H9 (cell line): Measurements from ENCODE around the gene GPRC5A. TPM values are rescaled to one million over a fixed set of nuclear protein-coding genes. Genes with fewer than 3 reads are reported as not detected.

Experiments
- DNase-seq: peaks from one replicate; pipeline ENCODE4 v3.0.0-alpha.2; 2017
- H2AFZ ChIP-seq: one replicate; pipeline ENCODE4 v1.6.1; 2013; ENCODE audit warnings: mild to moderate bottlenecking, low read length, control low read depth, moderate library complexity
- H2AK5ac ChIP-seq: 2 replicates; pipeline ENCODE4 v1.6.1; 2013; ENCODE audit warnings: low read length, control low read depth, mixed read lengths; ENCODE audit not compliant: insufficient read length
- H2BK120ac ChIP-seq: one replicate; pipeline ENCODE4 v1.6.1; 2013; ENCODE audit warnings: low read depth, mild to moderate bottlenecking, low read length, control low read depth, inconsistent platforms; ENCODE audit not compliant: poor library complexity, severe bottlenecking
- H2BK12ac ChIP-seq: 2 replicates; pipeline ENCODE4 v1.6.1; 2013; ENCODE audit warnings: low read length, control low read depth, mixed read lengths, low read depth; ENCODE audit not compliant: insufficient read length
- H2BK15ac ChIP-seq: 2 replicates; pipeline ENCODE4 v1.6.1; 2013; ENCODE audit warnings: low read depth, low read length, control low read depth
- H2BK20ac ChIP-seq: one replicate; pipeline ENCODE4 v1.6.1; 2013; ENCODE audit warnings: low read depth, mild to moderate bottlenecking, low read length, control low read depth, inconsistent platforms; ENCODE audit not compliant: poor library complexity, severe bottlenecking
- H2BK5ac ChIP-seq: 2 replicates; pipeline ENCODE4 v1.6.1; 2013; ENCODE audit warnings: low read length, control low read depth, mixed read lengths; ENCODE audit not compliant: insufficient read length
- H3K14ac ChIP-seq: 2 replicates; pipeline ENCODE4 v1.6.1; 2013; ENCODE audit warnings: low read length, control low read depth; ENCODE audit not compliant: insufficient read depth
- H3K18ac ChIP-seq: 2 replicates; pipeline ENCODE4 v1.6.1; 2013; ENCODE audit warnings: low read depth, mild to moderate bottlenecking, mixed read lengths, low read length, control low read depth; ENCODE audit not compliant: insufficient read length
- H3K23ac ChIP-seq: 2 replicates; pipeline ENCODE4 v1.6.1; 2013; ENCODE audit warnings: low read length, control low read depth, mixed read lengths, low read depth; ENCODE audit not compliant: insufficient read length
- H3K23me2 ChIP-seq: 2 replicates; pipeline ENCODE4 v1.6.1; 2013; ENCODE audit warnings: low read depth, mild to moderate bottlenecking, mixed read lengths, low read length, control low read depth; ENCODE audit not compliant: insufficient read length, poor library complexity, severe bottlenecking
- H3K27ac ChIP-seq: 2 replicates; pipeline ENCODE4 v1.5.1; 2013; ENCODE audit warnings: low read length, control low read depth, mixed read lengths, low read depth; ENCODE audit not compliant: insufficient read length
- H3K27me3 ChIP-seq: 2 replicates; pipeline ENCODE4 v1.6.1; 2013; ENCODE audit warnings: low read length, control low read depth, inconsistent platforms; ENCODE audit not compliant: insufficient read depth
- H3K4ac ChIP-seq: 2 replicates; pipeline ENCODE4 v1.6.1; 2013; ENCODE audit warnings: low read depth, mild to moderate bottlenecking, control low read depth, inconsistent platforms, low read length, moderate library complexity
- H3K4me1 ChIP-seq: 2 replicates; pipeline ENCODE4 v1.6.1; 2013; ENCODE audit warnings: low read length, control low read depth, inconsistent platforms; ENCODE audit not compliant: insufficient read depth
- H3K4me2 ChIP-seq: 2 replicates; pipeline ENCODE4 v1.6.1; 2013; ENCODE audit warnings: low read length, control low read depth, mixed read lengths; ENCODE audit not compliant: insufficient read length, insufficient read depth
- H3K56ac ChIP-seq: 2 replicates; pipeline ENCODE4 v1.6.1; 2013; ENCODE audit warnings: low read depth, mild to moderate bottlenecking, mixed read lengths, low read length, control low read depth; ENCODE audit not compliant: insufficient read length
- H3K79me1 ChIP-seq: 2 replicates; pipeline ENCODE4 v1.6.1; 2013; ENCODE audit warnings: low read depth, mild to moderate bottlenecking, moderate library complexity, low read length, control low read depth, inconsistent platforms; ENCODE audit not compliant: insufficient read depth, poor library complexity, severe bottlenecking
- H3K79me2 ChIP-seq: 2 replicates; pipeline ENCODE4 v1.6.1; 2013; ENCODE audit warnings: low read length, control low read depth, inconsistent platforms; ENCODE audit not compliant: insufficient read depth
- H3K9ac ChIP-seq: 2 replicates; pipeline ENCODE4 v1.6.1; 2013; ENCODE audit warnings: low read length, control low read depth, mixed read lengths; ENCODE audit not compliant: insufficient read length; ENCODE audit errors: extremely low read depth
- H3K9me3 ChIP-seq: one replicate; pipeline ENCODE4 v1.6.1; 2013; ENCODE audit warnings: low read depth, low read length, inconsistent platforms; ENCODE audit not compliant: control insufficient read depth
- H3T11ph ChIP-seq: one replicate; pipeline ENCODE4 v1.6.1; 2013; ENCODE audit warnings: mild to moderate bottlenecking, low read length, control low read depth, inconsistent platforms
- H4K20me1 ChIP-seq: one replicate; pipeline ENCODE4 v1.6.1; 2013; ENCODE audit not compliant: control insufficient read depth, insufficient read length, insufficient read depth
- H4K5ac ChIP-seq: 2 replicates; pipeline ENCODE4 v1.6.1; 2013; ENCODE audit warnings: low read depth, mild to moderate bottlenecking, mixed read lengths, low read length, control low read depth; ENCODE audit not compliant: insufficient read length
- H4K8ac ChIP-seq: replicated peaks from 2 replicates; pipeline ENCODE4 v1.6.1; 2013; ENCODE audit warnings: low read length, control low read depth, mixed read lengths, low read depth; ENCODE audit not compliant: insufficient read length
- H4K91ac ChIP-seq: 2 replicates; pipeline ENCODE4 v1.6.1; 2013; ENCODE audit warnings: low read depth, mild to moderate bottlenecking, moderate library complexity, mixed read lengths, low read length, control low read depth; ENCODE audit not compliant: insufficient read length
- H3K27ac Mint-ChIP-seq, 3 experiments: 2 replicates in 2 of 3; 3 replicates in 1 of 3; pipeline ENCODE4 v1.8.0; 2020 to 2021; ENCODE audit warnings: mixed read lengths in 3 of 3, mild to moderate bottlenecking in 1 of 3, moderate library complexity in 1 of 3
- H3K27me3 Mint-ChIP-seq: 2 replicates; pipeline ENCODE4 v1.8.0; 2021; ENCODE audit warnings: low read depth, mild to moderate bottlenecking, moderate library complexity, mixed read lengths
- H3K36me3 Mint-ChIP-seq, 3 experiments: 2 replicates in 2 of 3; 3 replicates in 1 of 3; pipeline ENCODE4 v1.8.0; 2020 to 2021; ENCODE audit warnings: low read depth in 3 of 3, mixed read lengths in 3 of 3; ENCODE audit not compliant: insufficient read depth in 1 of 3
- H3K4me1 Mint-ChIP-seq, 2 experiments: 2 replicates each; pipeline ENCODE4 v1.8.0; 2020; ENCODE audit warnings: mixed read lengths in 2 of 2
- H3K4me3 Mint-ChIP-seq, 2 experiments: 2 replicates in 1 of 2; 3 replicates in 1 of 2; pipeline ENCODE4 v1.8.0; 2020 to 2021; ENCODE audit warnings: mild to moderate bottlenecking in 2 of 2, mixed read lengths in 2 of 2, moderate library complexity in 1 of 2
- H3K9me3 Mint-ChIP-seq, 2 experiments: 2 replicates in 1 of 2; 3 replicates in 1 of 2; pipeline ENCODE4 v1.8.0; 2020; ENCODE audit warnings: mild to moderate bottlenecking in 2 of 2, mixed read lengths in 2 of 2, moderate library complexity in 1 of 2
- CTCF ChIP-seq: fragments of 200-600 bp; sonication (generic); conservative IDR thresholded peaks from 3 replicates; pipeline ENCODE4 v1.8.0; 2021; ENCODE audit warnings: antibody characterized with exemption, mild to moderate bottlenecking
- WGBS: extraction: QIAGEN DNeasy Blood & Tissue Kit; methylation state at CpG from one replicate; pipeline ENCODE4 v1.1.7; 2013; ENCODE audit warnings: missing lambda C conversion rate, low lambda C conversion rate, mixed read lengths; ENCODE audit not compliant: insufficient read length; ENCODE audit errors: extremely low coverage; 5-methylcytosine and 5-hydroxymethylcytosine counted together
- total RNA-seq: library from RNA; stranded (reverse); gene quantifications from 2 replicates; pipeline ENCODE4 v1.2.1, GENCODE V29; 2021

GPRC5A gene
- total RNA-seq, 1 experiment from 2014 or later: 0.09 TPM

- no peak overlapping the region for H3K27ac Mint-ChIP-seq
- no peak overlapping the region for H4K91ac ChIP-seq
- no peaks in the 10 kb centered on the region for H3K79me1 ChIP-seq
- H3K4me3 Mint-ChIP-seq: no peak overlapping the region
- H3K18ac ChIP-seq: no peak overlapping the region
- no peaks in the 10 kb centered on the region; the same call in 1 of the 2 replicates for H3K27me3 ChIP-seq
- no peak overlapping the region for H3K9ac ChIP-seq
- no peak overlapping the region for H3T11ph ChIP-seq
- no peak overlapping the region for H2BK15ac ChIP-seq
- no peak overlapping the region for H4K8ac ChIP-seq
- no peak overlapping the region for H2AFZ ChIP-seq
- no peak overlapping the region for H2BK20ac ChIP-seq
- WGBS: no CpG with 5 or more reads among the region's 4 CpGs
- H2AK5ac ChIP-seq: no peak overlapping the region
- no peak overlapping the region for H3K14ac ChIP-seq
- no peak overlapping the region for H3K23ac ChIP-seq
- H3K4me1 Mint-ChIP-seq: peaks cover 8 to 15% of the 10 kb centered on the region in 2 experiments
- no peaks in the 10 kb centered on the region; the same call in none of the 2 replicates for H3K27me3 Mint-ChIP-seq
- no peak overlapping the region for H4K5ac ChIP-seq
- H3K9me3 Mint-ChIP-seq: no peaks in the 10 kb centered on the region
- H3K4me1 ChIP-seq: no peaks in the 10 kb centered on the region
- H3K4ac ChIP-seq: no peak overlapping the region
- H3K36me3 Mint-ChIP-seq: no peaks in the 10 kb centered on the region
- no peaks in the 10 kb centered on the region for H3K79me2 ChIP-seq
- no peak overlapping the region for H3K56ac ChIP-seq
- no peaks in the 10 kb centered on the region for H4K20me1 ChIP-seq
- H2BK12ac ChIP-seq: no peak overlapping the region
- TF ChIP-seq CTCF: no peak
- no peak overlapping the region for H2BK120ac ChIP-seq
- H2BK5ac ChIP-seq: no peak overlapping the region
- H3K4me2 ChIP-seq: no peak overlapping the region
- no peaks in the 10 kb centered on the region for H3K23me2 ChIP-seq
- no peaks in the 10 kb centered on the region for H3K9me3 ChIP-seq
- DNase-seq: no peak
- H3K27ac ChIP-seq: no peak overlapping the region
Measured at GRCh38 chr12:12909995-12910420, 18.6 kb downstream of the GPRC5A start.
